Bronchial epithelial cell (primary cell): ENCODE results near the gene WDR48. TPM values are rescaled to one million over a fixed set of nuclear protein-coding genes. Genes with fewer than 3 reads are reported as not detected.
A peak's percentile ranks its signal among the peaks of the same experiment; 100 is the strongest.
"Not testable (repeated sequence)": the region's sequence is repeated elsewhere in the genome, so short reads cannot be mapped to it uniquely, and the experiment has no call there.

Experiments
- DNase-seq: peaks from one replicate; pipeline ENCODE4 v3.0.0-alpha.2; 2010; ENCODE audit warnings: low read depth
- FAIRE-seq: peaks from 2 replicates; lab custom pipeline; 2011; peaks lifted over from hg19 to GRCh38; lab: Jason Lieb, UNC
- H3K27me3 ChIP-seq: 2 replicates; pipeline ENCODE4 v1.5.1; 2011; ENCODE audit warnings: low read length; ENCODE audit not compliant: control insufficient read depth, insufficient read depth
- H3K36me3 ChIP-seq: 2 replicates; pipeline ENCODE4 v1.5.1; 2011; ENCODE audit warnings: low read length; ENCODE audit not compliant: control insufficient read depth, insufficient read depth
- H3K4me3 ChIP-seq: 2 replicates; pipeline ENCODE4 v1.5.1; 2011; ENCODE audit warnings: mild to moderate bottlenecking, low read depth, low read length, control low read depth
- total RNA-seq: library from RNA; depleted of rRNA; stranded (reverse); fragments of >200 nt; gene quantifications from 2 replicates; pipeline ENCODE4 v1.2.1, GENCODE V29; 2014
- TF ChIP-seq, protein P1 (sequence below): IDR thresholded peaks from 2 replicates; pipeline ENCODE4 v1.5.1; 2011; ENCODE audit warnings: mild to moderate bottlenecking, moderate library complexity, low read length, control low read depth, inconsistent platforms; ENCODE audit not compliant: insufficient read depth, severe bottlenecking

WDR48 gene
- total RNA-seq, 1 donor from 2014 or later = 20.0 TPM

DNA sequence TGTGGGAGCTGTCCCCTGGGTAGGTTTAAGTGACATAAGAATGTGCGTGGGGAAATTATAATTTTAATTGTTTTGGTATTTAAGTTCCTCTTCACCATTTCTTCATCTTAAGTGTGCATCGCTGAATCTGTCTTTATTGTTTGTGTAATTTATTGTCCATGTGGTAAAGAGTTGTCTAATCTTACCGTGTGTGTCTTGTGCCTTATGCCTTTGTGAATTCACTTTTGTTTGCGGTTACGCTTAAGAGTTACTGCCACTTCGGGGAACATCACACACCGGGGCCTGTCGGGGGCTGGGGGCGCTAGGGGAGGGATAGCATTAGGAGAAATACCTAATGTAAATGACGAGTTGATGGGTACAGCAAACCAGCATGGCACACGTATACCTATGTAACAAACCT lies 767 bp downstream of the WDR48 start:
- H3K27me3 ChIP-seq = no peaks in the 10 kb centered on the region
- DNase-seq = peak; percentile 7
- H3K4me3 ChIP-seq = peak overlapping the region; percentile 87
- H3K36me3 ChIP-seq = no peaks in the 10 kb centered on the region
- FAIRE-seq = no peak
- TF ChIP-seq, protein P1, sequence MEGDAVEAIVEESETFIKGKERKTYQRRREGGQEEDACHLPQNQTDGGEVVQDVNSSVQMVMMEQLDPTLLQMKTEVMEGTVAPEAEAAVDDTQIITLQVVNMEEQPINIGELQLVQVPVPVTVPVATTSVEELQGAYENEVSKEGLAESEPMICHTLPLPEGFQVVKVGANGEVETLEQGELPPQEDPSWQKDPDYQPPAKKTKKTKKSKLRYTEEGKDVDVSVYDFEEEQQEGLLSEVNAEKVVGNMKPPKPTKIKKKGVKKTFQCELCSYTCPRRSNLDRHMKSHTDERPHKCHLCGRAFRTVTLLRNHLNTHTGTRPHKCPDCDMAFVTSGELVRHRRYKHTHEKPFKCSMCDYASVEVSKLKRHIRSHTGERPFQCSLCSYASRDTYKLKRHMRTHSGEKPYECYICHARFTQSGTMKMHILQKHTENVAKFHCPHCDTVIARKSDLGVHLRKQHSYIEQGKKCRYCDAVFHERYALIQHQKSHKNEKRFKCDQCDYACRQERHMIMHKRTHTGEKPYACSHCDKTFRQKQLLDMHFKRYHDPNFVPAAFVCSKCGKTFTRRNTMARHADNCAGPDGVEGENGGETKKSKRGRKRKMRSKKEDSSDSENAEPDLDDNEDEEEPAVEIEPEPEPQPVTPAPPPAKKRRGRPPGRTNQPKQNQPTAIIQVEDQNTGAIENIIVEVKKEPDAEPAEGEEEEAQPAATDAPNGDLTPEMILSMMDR = no peak

DNA sequence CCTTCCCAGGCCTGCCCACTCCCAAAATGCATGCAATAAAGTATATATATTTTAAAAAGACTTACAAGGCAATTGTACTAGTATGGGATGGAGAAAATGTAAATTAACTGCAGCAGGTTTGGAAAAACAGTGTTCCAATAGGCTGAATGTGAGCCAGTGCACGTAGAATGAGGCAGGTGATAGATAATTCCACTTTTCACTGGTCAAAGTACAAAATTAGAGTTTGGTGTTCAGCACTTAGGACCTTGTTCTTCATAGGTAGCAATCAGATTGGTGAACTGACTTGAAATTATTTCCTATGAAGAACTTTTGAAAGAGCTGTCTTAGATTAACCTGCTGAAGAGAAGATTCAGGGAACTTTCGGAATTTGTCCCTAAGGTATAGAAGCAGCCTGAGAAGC lies 1.9 kb downstream of the WDR48 start:
- DNase-seq (no peak), FAIRE-seq (no peak)
- Histone ChIP-seq H3K27me3 (no peaks in the 10 kb centered on the region), H3K4me3 (no peak overlapping the region), H3K36me3 (no peaks in the 10 kb centered on the region)
- TF ChIP-seq, protein P1 = no peak

DNA sequence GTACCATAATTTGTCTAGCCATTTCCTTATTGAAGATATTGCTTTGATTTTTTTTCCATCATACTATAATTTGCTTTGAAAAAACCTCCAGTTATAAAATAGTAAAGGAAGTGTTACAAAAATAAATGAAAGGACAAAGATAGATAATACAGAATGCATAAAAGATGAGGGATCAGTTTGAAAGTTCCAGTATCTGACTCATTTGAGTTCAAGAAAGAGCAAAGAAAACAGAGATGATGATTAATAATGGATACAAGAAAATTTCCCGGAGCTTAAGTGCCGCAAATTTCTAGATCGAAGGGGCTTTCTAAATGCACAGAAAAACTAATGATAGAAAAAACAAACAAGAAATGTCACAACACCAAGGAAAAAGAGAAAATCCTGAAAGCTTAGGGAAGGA lies 4.3 kb downstream of the WDR48 start:
- DNase-seq (no peak), FAIRE-seq (no peak)
- no peaks in the 10 kb centered on the region for H3K36me3 ChIP-seq
- no peak overlapping the region for H3K4me3 ChIP-seq
- H3K27me3 ChIP-seq = no peaks in the 10 kb centered on the region
- TF ChIP-seq, protein P1 = no peak

DNA sequence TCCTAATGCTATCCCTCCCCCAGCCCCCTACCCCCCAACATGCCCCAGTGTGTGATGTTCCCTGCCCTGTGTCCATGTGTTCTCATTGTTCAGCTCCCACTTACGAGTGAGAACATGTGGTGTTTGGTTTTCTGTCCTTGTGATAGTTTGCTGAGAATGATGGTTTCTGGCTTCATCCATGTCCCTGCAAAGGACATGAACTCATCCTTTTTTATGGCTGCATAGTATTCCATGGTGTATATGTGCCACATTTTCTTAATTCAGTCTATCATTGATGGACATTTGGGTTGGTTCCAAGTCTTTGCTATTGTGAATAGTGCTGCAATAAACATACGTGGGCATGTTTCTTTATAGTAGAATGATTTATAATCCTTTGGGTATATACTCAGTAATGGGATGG lies 9.4 kb downstream of the WDR48 start:
- H3K36me3 ChIP-seq, H3K4me3 ChIP-seq, H3K27me3 ChIP-seq, FAIRE-seq, DNase-seq: not testable (repeated sequence)

DNA sequence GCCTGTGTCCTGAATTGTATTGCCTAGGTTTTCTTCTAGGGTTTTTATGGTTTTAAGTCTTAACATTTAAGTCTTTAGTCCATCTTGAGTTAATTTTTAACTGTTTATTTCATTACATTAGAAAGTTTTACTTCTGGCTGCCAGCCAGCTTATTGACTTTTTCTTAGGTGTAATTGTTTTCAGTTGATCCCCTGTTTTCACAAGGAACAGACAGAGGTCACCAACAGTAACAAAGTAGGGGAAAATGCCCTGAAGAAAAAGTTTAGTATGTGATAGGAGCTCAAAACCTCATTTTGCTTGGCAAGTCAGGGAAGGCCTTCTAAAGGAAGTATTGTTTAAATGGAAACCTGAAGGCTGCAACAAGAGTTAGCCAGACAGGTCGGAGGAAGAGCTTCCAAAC lies 10.4 kb downstream of the WDR48 start:
- H3K27me3 ChIP-seq = no peaks in the 10 kb centered on the region
- DNase-seq (no peak), FAIRE-seq (no peak)
- H3K4me3 ChIP-seq = no peak overlapping the region
- H3K36me3 ChIP-seq = no peaks in the 10 kb centered on the region
- TF ChIP-seq, protein P1 = no peak

DNA sequence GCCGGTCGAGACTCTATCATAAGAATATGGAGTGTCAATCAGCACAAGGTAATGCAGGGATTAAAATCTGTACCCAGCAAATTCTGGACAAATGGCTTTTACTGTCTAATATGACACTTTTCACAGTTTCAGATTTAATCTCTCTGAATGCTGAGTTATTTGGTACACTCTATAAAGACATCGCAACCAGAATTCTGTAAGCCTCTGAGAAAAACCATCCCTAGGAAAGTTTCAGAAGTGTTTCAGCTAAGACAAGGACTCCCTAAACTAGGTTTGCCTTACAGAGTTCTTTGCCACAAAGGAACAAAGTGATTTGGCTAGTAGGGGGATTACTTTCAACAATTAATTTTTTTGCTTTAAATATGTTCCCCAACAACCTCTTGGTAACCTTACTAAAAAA lies 11.3 kb downstream of the WDR48 start:
- Histone ChIP-seq H3K4me3 (no peak overlapping the region), H3K36me3 (no peaks in the 10 kb centered on the region), H3K27me3 (no peaks in the 10 kb centered on the region)
- TF ChIP-seq, protein P1 = no peak
- DNase-seq = no peak
- no peak for FAIRE-seq
